Tibial nerve (tissue), 4 donors: ENCODE measurements around the gene USHBP1. TPM values are rescaled to one million over a fixed set of nuclear protein-coding genes. Genes with fewer than 3 reads are reported as not detected.

Source experiments
- DNase-seq, 2 donors: peaks; one replicate each; pipeline ENCODE4 v3.0.0-alpha.2; 2019; ENCODE audit warnings: low spot score in 2 of 2
- H3K27ac ChIP-seq, 4 donors: fragments of 200-600 bp; sonication (generic) in 3 of 4; one replicate each; pipeline ENCODE4 v1.5.1; 2017 to 2019; ENCODE audit warnings: mild to moderate bottlenecking in 1 of 4
- H3K27me3 ChIP-seq, 2 donors: fragments of 200-600 bp; sonication (generic) in 1 of 2; one replicate each; pipeline versions ENCODE4 v1.5.1 to v1.6.0; 2017 to 2019
- H3K36me3 ChIP-seq, 3 donors: fragments of 200-600 bp; sonication (generic); one replicate each; pipeline ENCODE4 v1.5.1; 2018 to 2019
- H3K4me1 ChIP-seq, 4 donors: fragments of 200-600 bp; sonication (generic) in 3 of 4; one replicate each; pipeline ENCODE4 v1.5.1; 2017 to 2019
- H3K4me3 ChIP-seq, 4 donors: fragments of 200-600 bp; sonication (generic) in 3 of 4; one replicate each; pipeline ENCODE4 v1.5.1; 2017 to 2019; ENCODE audit warnings: mild to moderate bottlenecking in 1 of 4, moderate library complexity in 1 of 4
- H3K9me3 ChIP-seq, 4 donors: fragments of 200-600 bp; sonication (generic) in 3 of 4; one replicate each; pipeline ENCODE4 v1.5.1; 2017 to 2019
- EP300 ChIP-seq, 2 donors: sonication (generic); formaldehyde crosslinking; IDR thresholded peaks; one replicate each; pipeline ENCODE4 v1.6.1; 2017; ENCODE audit warnings: antibody characterized with exemption in 2 of 2, mild to moderate bottlenecking in 1 of 2
- POLR2A ChIP-seq, 2 donors: fragments of 450-650 bp; IDR thresholded peaks; one replicate each; pipeline ENCODE4 v1.6.1; 2017; ENCODE audit warnings: antibody characterized with exemption in 2 of 2, mild to moderate bottlenecking in 2 of 2, moderate library complexity in 2 of 2
- WGBS, 2 donors: methylation state at CpG; one replicate each; pipeline ENCODE4 v1.1.5; 2018; 5-methylcytosine and 5-hydroxymethylcytosine counted together
- total RNA-seq, 4 donors: library from RNA; depleted of rRNA; stranded (reverse); fragments of >200 nt; gene quantifications; one replicate each; pipeline ENCODE4 v1.1.0, GENCODE V29; 2016
- TF ChIP-seq, protein P1 (sequence below), 5 experiments: fragments of 200-600 bp in 3 of 5; fragments of 450-650 bp in 2 of 5; sonication (generic) in 3 of 5; IDR thresholded peaks; one replicate each; pipeline ENCODE4 v1.5.1; 2016 to 2019; ENCODE audit warnings: antibody characterized with exemption in 5 of 5, mild to moderate bottlenecking in 3 of 5, moderate library complexity in 2 of 5

USHBP1 gene
- total RNA-seq, 4 donors from 2014 or later: 3.1 to 29.4 (median 17.5) TPM

GRCh38 chr19:17243830-17244617 lies 20.5 kb downstream of the USHBP1 start:
- Histone ChIP-seq H3K4me1 (peaks cover 0 to 61% (median 37%) of the 10 kb centered on the region in 4 donors), H3K36me3 (peaks cover 0 to 17% (median 0%) of the 10 kb centered on the region in 3 donors), H3K4me3 (peak overlapping the region; percentile 66 to 86 (median 72)), H3K27ac (peak overlapping the region; percentile 43 to 87 (median 84)), H3K9me3 (no peaks in the 10 kb centered on the region), H3K27me3 (no peaks in the 10 kb centered on the region)
- peak; percentile 58 to 59 for DNase-seq
- WGBS, 2 donors: 12 to 13% methylated on average over 22 to 45 of the region's 52 CpGs
- TF ChIP-seq POLR2A (IDR thresholded peaks at IDR 0.05) (no peak), EP300 (IDR thresholded peaks at IDR 0.05) (no peak)
- TF ChIP-seq, protein P1, sequence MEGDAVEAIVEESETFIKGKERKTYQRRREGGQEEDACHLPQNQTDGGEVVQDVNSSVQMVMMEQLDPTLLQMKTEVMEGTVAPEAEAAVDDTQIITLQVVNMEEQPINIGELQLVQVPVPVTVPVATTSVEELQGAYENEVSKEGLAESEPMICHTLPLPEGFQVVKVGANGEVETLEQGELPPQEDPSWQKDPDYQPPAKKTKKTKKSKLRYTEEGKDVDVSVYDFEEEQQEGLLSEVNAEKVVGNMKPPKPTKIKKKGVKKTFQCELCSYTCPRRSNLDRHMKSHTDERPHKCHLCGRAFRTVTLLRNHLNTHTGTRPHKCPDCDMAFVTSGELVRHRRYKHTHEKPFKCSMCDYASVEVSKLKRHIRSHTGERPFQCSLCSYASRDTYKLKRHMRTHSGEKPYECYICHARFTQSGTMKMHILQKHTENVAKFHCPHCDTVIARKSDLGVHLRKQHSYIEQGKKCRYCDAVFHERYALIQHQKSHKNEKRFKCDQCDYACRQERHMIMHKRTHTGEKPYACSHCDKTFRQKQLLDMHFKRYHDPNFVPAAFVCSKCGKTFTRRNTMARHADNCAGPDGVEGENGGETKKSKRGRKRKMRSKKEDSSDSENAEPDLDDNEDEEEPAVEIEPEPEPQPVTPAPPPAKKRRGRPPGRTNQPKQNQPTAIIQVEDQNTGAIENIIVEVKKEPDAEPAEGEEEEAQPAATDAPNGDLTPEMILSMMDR (IDR thresholded peaks at IDR 0.05): no peak

DNA sequence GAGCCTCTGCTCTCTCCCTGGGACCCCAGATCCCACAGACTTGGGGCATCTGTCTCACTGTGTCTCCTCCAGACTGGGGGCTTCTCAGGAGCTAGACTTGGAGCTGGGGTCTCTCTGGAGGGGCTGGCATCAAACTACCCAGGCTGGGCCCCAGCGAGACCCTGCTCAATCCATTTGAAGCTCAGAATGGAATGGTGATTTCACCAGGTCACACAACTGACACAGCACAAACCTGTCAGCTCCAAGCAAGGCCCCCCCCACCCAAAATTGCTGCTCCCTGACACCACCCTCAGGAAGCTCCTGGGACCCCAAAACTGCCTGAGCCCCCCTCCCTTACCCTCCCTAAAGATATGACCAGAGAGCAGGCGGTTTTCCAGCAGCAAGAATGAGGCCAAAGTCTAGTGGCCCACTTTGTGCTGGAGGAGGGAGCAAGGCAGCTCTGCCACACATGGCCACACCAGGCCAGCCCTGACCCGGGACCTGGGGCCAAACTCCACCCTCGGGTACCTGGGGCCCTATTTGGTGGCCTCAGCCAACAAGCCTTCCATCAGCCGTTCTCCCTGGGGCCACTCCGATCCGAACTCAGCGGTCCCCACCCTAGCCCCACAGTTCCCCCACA lies 21.2 kb downstream of the USHBP1 start:
- WGBS, 2 donors: 37 to 44% methylated on average over 7 to 8 of the region's 8 CpGs
- TF ChIP-seq, protein P1 (IDR thresholded peaks at IDR 0.05): no peak
- TF ChIP-seq EP300 (IDR thresholded peaks at IDR 0.05) (no peak), POLR2A (IDR thresholded peaks at IDR 0.05) (no peak)
- peaks cover 0 to 54% (median 37%) of the 10 kb centered on the region in 4 donors for H3K4me1 ChIP-seq
- H3K27me3 ChIP-seq: no peaks in the 10 kb centered on the region
- peak overlapping the region; percentile 43 to 87 (median 84) for H3K27ac ChIP-seq
- no peak for DNase-seq
- H3K4me3 ChIP-seq: peak overlapping the region; percentile 66 to 86 (median 72)
- no peaks in the 10 kb centered on the region for H3K9me3 ChIP-seq
- peaks cover 0 to 24% (median 0%) of the 10 kb centered on the region in 3 donors for H3K36me3 ChIP-seq

DNA sequence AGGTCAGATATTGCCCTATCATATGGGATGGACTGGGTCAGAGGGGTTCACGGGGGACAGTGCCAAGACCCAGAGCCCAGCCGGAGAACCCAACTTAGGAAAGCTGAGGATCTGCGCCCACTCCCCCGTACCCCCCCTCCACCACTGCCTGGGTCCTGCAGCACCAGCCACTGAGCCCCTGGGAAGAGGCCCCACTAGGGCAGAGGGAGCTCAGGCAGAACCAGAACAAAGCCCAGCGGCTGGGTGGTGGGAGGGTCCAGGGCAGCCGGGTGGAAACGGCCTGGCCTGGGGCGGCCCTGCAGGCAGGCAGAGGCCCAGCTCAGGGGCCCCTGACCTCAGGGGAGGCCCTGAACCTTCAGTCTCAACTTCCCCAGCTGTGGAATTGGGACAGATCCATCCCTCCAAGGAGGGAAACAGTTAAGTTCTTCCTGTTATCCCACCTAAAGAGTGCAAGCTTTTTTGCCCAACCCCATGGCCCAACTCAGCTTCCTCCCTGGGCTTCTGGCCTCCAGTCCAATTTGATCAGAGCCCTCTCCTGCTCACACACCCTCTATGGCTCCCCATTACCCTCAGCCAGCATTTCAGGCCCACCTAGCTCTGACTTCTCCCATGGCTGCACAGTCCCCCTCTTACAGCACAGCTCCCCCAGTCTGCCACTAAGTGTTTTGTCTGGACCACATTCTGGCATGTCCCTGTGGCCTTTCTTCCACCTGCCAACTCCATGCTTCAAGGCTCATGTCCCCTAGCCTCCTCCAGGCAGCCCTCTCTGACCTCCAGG lies 21.9 kb downstream of the USHBP1 start:
- no peaks in the 10 kb centered on the region for H3K9me3 ChIP-seq
- peaks cover 0 to 47% (median 33%) of the 10 kb centered on the region in 4 donors for H3K4me1 ChIP-seq
- TF ChIP-seq, protein P1 (IDR thresholded peaks at IDR 0.05): no peak
- no peak for TF ChIP-seq EP300 (IDR thresholded peaks at IDR 0.05)
- no peaks in the 10 kb centered on the region for H3K27me3 ChIP-seq
- no peak overlapping the region for H3K4me3 ChIP-seq
- H3K27ac ChIP-seq: peak overlapping the region in 3 of 4 donors; percentile 83 to 87 (median 84)
- no peak for DNase-seq
- H3K36me3 ChIP-seq: peaks cover 0 to 31% (median 0%) of the 10 kb centered on the region in 3 donors
- WGBS, 2 donors: 41 to 48% methylated on average over 6 to 7 of the region's 8 CpGs

GRCh38 chr19:17240826-17241399 lies 23.6 kb downstream of the USHBP1 start:
- Histone ChIP-seq H3K36me3 (peaks cover 0 to 34% (median 0%) of the 10 kb centered on the region in 3 donors), H3K4me1 (peaks cover 0 to 46% (median 30%) of the 10 kb centered on the region in 4 donors), H3K27me3 (no peaks in the 10 kb centered on the region), H3K4me3 (no peak overlapping the region), H3K9me3 (no peaks in the 10 kb centered on the region), H3K27ac (peak overlapping the region in 1 of 4 donors; percentile 42)
- TF ChIP-seq EP300 (IDR thresholded peaks at IDR 0.05) (no peak), POLR2A (IDR thresholded peaks at IDR 0.05) (no peak)
- TF ChIP-seq, protein P1 (IDR thresholded peaks at IDR 0.05): no peak
- DNase-seq: no peak
- WGBS, 2 donors: 91 to 96% methylated on average over 6 of the region's 6 CpGs
